ENCODE measurements around the gene RHBDL1.
A peak's percentile ranks its signal among the peaks of the same experiment; 100 is the strongest.

The RHBDL1 gene

GRCh38 chr16:636206-637080 is 39.0 kb upstream of the RHBDL1 start, which contains the start of gene METTL26 (continued):
- TF ChIP-seq ZNF18 (tag by site-specific recombination; IDR thresholded peaks at IDR 0.05) (no peak), BCL11B (tag by site-specific recombination; IDR thresholded peaks at IDR 0.05; ENCODE audit: low read depth) (no peak), ZNF19 (tag by site-specific recombination; IDR thresholded peaks at IDR 0.05; ENCODE audit: low read depth) (no peak), RBAK (tag by site-specific recombination; IDR thresholded peaks at IDR 0.05) (no peak), PRDM1 (tag by site-specific recombination; IDR thresholded peaks at IDR 0.05) (peak; percentile 81), WT1 (tag by site-specific recombination; IDR thresholded peaks at IDR 0.05) (no peak), PATZ1 (tag by site-specific recombination; IDR thresholded peaks at IDR 0.05) (peak; percentile 88), ZNF514 (tag by site-specific recombination; IDR thresholded peaks at IDR 0.05) (no peak), ZNF585B (tag by site-specific recombination; IDR thresholded peaks at IDR 0.05) (no peak; the same call in 1 of the 2 replicates), OSR2 (tag by site-specific recombination; IDR thresholded peaks at IDR 0.05) (peak; percentile 17; the same call in 1 of the 2 replicates), ZNF510 (tag by site-specific recombination; IDR thresholded peaks at IDR 0.05; ENCODE audit: insufficient replicate concordance) (no peak), ZNF571 (tag by site-specific recombination; IDR thresholded peaks at IDR 0.05) (no peak), ZNF2 (tag by site-specific recombination; IDR thresholded peaks at IDR 0.05) (peak; percentile 96), ZFHX2 (tag by site-specific recombination; conservative IDR thresholded peaks at IDR 0.05) (peak; percentile 22; the same call in 1 of the 2 replicates), ZNF658 (tag by site-specific recombination; IDR thresholded peaks at IDR 0.05) (no peak), ZNF423 (tag by site-specific recombination; IDR thresholded peaks at IDR 0.05) (no peak), KLF17 (tag by site-specific recombination; IDR thresholded peaks at IDR 0.05) (peak; percentile 90), YY1 (tag by site-specific recombination; IDR thresholded peaks at IDR 0.05) (peak; percentile 49), ZNF391 (tag by site-specific recombination; IDR thresholded peaks at IDR 0.05; ENCODE audit: borderline replicate concordance, low read depth) (peak; percentile 97)
- TF ChIP-seq, protein P1, sequence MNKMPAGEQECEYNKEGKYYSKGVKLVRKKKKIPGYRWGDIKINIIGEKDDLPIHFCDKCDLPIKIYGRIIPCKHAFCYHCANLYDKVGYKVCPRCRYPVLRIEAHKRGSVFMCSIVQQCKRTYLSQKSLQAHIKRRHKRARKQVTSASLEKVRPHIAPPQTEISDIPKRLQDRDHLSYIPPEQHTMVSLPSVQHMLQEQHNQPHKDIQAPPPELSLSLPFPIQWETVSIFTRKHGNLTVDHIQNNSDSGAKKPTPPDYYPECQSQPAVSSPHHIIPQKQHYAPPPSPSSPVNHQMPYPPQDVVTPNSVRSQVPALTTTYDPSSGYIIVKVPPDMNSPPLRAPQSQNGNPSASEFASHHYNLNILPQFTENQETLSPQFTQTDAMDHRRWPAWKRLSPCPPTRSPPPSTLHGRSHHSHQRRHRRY (tag by site-specific recombination; IDR thresholded peaks at IDR 0.05): 0 out of 2 replicates have a peak, but pooled peaks have one; percentile 86
- TF ChIP-seq, protein P2, sequence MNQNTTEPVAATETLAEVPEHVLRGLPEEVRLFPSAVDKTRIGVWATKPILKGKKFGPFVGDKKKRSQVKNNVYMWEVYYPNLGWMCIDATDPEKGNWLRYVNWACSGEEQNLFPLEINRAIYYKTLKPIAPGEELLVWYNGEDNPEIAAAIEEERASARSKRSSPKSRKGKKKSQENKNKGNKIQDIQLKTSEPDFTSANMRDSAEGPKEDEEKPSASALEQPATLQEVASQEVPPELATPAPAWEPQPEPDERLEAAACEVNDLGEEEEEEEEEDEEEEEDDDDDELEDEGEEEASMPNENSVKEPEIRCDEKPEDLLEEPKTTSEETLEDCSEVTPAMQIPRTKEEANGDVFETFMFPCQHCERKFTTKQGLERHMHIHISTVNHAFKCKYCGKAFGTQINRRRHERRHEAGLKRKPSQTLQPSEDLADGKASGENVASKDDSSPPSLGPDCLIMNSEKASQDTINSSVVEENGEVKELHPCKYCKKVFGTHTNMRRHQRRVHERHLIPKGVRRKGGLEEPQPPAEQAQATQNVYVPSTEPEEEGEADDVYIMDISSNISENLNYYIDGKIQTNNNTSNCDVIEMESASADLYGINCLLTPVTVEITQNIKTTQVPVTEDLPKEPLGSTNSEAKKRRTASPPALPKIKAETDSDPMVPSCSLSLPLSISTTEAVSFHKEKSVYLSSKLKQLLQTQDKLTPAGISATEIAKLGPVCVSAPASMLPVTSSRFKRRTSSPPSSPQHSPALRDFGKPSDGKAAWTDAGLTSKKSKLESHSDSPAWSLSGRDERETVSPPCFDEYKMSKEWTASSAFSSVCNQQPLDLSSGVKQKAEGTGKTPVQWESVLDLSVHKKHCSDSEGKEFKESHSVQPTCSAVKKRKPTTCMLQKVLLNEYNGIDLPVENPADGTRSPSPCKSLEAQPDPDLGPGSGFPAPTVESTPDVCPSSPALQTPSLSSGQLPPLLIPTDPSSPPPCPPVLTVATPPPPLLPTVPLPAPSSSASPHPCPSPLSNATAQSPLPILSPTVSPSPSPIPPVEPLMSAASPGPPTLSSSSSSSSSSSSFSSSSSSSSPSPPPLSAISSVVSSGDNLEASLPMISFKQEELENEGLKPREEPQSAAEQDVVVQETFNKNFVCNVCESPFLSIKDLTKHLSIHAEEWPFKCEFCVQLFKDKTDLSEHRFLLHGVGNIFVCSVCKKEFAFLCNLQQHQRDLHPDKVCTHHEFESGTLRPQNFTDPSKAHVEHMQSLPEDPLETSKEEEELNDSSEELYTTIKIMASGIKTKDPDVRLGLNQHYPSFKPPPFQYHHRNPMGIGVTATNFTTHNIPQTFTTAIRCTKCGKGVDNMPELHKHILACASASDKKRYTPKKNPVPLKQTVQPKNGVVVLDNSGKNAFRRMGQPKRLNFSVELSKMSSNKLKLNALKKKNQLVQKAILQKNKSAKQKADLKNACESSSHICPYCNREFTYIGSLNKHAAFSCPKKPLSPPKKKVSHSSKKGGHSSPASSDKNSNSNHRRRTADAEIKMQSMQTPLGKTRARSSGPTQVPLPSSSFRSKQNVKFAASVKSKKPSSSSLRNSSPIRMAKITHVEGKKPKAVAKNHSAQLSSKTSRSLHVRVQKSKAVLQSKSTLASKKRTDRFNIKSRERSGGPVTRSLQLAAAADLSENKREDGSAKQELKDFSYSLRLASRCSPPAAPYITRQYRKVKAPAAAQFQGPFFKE (tag by site-specific recombination; IDR thresholded peaks at IDR 0.05; ENCODE audit: borderline replicate concordance): peak; percentile 74; the same call in 1 of the 2 replicates
- TF ChIP-seq, protein P3, sequence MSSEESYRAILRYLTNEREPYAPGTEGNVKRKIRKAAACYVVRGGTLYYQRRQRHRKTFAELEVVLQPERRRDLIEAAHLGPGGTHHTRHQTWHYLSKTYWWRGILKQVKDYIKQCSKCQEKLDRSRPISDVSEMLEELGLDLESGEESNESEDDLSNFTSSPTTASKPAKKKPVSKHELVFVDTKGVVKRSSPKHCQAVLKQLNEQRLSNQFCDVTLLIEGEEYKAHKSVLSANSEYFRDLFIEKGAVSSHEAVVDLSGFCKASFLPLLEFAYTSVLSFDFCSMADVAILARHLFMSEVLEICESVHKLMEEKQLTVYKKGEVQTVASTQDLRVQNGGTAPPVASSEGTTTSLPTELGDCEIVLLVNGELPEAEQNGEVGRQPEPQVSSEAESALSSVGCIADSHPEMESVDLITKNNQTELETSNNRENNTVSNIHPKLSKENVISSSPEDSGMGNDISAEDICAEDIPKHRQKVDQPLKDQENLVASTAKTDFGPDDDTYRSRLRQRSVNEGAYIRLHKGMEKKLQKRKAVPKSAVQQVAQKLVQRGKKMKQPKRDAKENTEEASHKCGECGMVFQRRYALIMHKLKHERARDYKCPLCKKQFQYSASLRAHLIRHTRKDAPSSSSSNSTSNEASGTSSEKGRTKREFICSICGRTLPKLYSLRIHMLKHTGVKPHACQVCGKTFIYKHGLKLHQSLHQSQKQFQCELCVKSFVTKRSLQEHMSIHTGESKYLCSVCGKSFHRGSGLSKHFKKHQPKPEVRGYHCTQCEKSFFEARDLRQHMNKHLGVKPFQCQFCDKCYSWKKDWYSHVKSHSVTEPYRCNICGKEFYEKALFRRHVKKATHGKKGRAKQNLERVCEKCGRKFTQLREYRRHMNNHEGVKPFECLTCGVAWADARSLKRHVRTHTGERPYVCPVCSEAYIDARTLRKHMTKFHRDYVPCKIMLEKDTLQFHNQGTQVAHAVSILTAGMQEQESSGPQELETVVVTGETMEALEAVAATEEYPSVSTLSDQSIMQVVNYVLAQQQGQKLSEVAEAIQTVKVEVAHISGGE (tag by site-specific recombination; conservative IDR thresholded peaks at IDR 0.05; ENCODE audit: low read depth): peak; percentile 76
